AG10803 (cell line): Measurements from ENCODE around the gene PTHLH.

Experiments used
- DNase-seq: peaks from one replicate; pipeline ENCODE4 v3.0.0; 2010; ENCODE audit warnings: low read depth
- H3K4me3 ChIP-seq: 2 replicates; pipeline ENCODE4 v1.5.1; 2011; ENCODE audit warnings: mild to moderate bottlenecking, low read length, control low read depth
- TF ChIP-seq, protein P1 (sequence below): conservative IDR thresholded peaks from 2 replicates; pipeline ENCODE4 v1.5.1; 2011; ENCODE audit warnings: mild to moderate bottlenecking, low read length, control low read depth, inconsistent platforms

PTHLH gene

DNA sequence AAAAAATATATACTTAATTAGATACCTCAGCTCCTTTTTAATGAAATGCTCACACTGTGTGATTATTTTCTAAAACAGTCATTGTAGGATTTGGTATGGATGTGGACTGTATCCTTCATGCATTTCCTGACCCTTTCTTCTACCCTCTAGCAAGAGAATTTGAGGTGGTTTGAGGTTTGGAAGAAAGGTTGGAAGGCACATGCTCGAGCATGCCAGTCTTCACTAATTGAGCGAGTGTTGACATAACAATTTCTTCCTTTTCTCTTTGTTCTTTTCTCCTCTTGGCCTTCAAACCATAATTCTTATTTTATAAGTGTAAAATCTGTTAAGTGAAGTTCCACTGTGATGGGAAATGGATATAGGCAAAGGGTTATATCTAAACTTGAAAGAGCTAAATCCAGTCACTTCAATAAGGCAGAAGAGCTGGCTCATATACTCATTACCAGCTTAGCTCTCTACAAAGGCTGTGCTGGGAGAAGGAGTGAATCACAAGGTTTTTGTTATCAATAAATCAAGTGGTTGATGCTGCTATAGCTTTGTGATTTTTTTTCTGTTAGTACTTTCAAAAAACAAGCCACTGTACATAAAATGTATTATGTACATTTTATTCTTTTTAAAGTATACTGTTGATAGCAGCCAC lies 16.2 kb upstream of the PTHLH start:
- TF ChIP-seq, protein P1, sequence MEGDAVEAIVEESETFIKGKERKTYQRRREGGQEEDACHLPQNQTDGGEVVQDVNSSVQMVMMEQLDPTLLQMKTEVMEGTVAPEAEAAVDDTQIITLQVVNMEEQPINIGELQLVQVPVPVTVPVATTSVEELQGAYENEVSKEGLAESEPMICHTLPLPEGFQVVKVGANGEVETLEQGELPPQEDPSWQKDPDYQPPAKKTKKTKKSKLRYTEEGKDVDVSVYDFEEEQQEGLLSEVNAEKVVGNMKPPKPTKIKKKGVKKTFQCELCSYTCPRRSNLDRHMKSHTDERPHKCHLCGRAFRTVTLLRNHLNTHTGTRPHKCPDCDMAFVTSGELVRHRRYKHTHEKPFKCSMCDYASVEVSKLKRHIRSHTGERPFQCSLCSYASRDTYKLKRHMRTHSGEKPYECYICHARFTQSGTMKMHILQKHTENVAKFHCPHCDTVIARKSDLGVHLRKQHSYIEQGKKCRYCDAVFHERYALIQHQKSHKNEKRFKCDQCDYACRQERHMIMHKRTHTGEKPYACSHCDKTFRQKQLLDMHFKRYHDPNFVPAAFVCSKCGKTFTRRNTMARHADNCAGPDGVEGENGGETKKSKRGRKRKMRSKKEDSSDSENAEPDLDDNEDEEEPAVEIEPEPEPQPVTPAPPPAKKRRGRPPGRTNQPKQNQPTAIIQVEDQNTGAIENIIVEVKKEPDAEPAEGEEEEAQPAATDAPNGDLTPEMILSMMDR, result no peak
- no peak overlapping the region for H3K4me3 ChIP-seq
- no peak for DNase-seq

DNA sequence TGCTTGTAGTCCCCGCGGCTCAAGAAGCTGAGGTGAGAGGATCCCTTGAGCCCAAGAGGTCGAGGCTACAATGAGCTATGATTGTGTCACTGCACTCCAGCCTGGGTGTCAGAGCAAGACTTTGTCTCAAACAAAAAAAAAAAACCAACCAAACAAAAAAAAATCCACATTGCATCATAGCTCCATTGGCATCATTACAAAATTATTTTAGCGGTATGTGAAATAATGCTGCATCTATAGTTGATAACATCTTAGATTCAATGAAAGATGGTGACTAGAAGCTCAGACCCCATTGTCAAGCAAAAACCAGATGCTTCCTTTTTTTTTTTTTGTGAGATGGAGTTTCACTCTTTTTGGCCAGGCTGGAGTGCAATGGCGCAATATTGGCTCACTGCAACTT lies 14.8 kb upstream of the PTHLH start:
- TF ChIP-seq, protein P1, result no peak
- DNase-seq, result no peak
- H3K4me3 ChIP-seq, result no peak overlapping the region

DNA sequence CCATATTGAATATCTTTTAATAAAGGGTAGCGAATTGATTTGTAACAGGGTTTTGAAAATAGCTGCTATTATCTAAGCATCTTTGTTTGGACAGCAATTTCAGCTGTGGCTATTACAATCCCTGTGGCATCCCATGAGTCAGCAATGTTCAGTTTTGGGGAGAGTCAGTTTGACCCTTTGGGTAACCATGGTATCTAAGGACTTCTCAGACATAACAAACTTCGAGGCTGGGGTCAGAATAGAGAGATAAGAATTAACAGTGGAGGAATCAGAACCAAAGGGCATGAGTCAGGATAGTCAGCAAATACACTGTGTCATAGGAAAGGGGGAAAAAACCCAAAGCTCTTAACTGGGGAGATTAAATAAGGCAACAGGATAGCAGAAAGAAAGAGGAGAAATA lies 11.7 kb upstream of the PTHLH start:
- TF ChIP-seq, protein P1, result no peak
- no peak overlapping the region for H3K4me3 ChIP-seq
- DNase-seq, result peak; percentile 72

DNA sequence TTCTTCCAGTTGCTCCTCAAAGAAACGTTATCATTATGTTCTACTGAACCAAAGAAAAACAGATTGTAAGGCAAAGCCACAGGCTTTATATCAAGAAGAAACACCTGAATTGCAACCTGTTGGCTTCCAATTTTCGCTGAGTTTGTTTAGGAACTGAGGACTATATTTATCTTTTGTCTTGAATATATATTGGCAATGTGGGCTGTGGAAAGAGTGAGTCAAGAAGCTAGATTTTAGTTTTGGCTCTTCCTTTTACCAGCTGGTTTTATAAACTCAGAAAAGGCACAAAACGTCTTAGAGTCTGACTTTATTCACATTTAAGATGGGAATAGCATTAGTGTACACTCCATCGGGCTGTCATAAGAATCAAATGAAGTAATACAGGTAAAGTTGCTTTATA lies 10.4 kb upstream of the PTHLH start:
- no peak overlapping the region for H3K4me3 ChIP-seq
- DNase-seq, result no peak
- TF ChIP-seq, protein P1, result no peak

DNA sequence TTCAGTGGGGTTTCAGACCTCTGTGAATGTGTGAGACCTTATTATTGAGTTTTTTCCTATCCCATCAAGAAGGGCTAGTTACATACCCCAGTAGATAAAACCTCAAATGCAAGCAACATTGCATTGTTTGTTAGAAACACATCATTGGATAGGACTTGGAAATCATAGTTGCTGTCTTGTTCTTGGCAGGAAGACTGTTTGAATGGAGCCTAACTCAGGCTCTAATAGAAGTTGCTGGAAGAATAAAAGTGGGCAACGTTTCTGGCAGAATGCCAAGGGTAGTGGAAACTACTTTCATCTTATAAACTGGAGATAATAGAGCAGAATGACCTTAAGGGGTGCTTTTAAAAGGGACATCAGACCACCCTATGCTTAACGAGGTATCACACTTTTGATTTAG lies 9.9 kb upstream of the PTHLH start:
- no peak for DNase-seq
- H3K4me3 ChIP-seq, result no peak overlapping the region
- TF ChIP-seq, protein P1, result no peak

DNA sequence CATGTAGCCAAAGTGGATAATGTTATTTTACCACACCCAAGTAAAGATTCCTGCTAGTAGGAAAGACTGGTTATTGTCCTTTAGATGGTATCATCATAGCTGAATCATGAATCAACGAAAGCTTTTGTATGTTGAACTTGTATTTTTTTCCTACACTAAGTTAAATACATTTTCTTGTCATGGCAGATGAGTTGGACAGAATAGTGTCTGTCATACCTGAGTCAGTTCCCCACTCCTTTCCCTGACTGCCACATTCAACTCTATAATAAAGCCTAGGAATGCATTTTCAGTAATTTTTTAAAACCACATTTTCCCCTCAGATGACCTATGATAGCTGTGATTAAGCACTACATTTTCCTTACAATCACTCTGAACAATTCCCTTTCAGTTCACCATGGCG lies 9.3 kb upstream of the PTHLH start:
- TF ChIP-seq, protein P1, result no peak
- DNase-seq, result no peak

DNA sequence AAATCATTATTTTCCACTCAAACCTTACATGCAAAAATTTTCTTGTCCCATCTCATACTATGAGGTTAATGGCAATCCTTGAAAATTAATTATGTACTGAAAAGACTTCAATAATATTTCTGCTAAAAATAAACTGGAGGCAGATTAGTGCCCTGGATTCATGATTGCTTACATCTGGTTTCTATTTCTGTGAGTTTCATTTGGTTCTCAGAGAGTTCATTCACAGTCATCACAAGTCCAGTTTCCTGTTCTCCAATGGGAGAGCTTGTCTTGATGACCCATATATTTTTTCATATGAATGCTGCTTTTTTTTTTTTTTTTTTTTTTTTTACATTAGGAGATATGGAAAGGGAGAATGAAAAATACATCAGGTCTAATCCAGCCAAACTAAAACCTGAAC lies 6.6 kb upstream of the PTHLH start:
- no peak overlapping the region for H3K4me3 ChIP-seq
- TF ChIP-seq, protein P1, result no peak
- DNase-seq, result peak; percentile 52

More for the DNA sequence above, 9.3 kb upstream of the PTHLH start:
- H3K4me3 ChIP-seq, result no peak overlapping the region
